Measurements from ENCODE around the gene DAZAP1.

The DAZAP1 gene

DNA sequence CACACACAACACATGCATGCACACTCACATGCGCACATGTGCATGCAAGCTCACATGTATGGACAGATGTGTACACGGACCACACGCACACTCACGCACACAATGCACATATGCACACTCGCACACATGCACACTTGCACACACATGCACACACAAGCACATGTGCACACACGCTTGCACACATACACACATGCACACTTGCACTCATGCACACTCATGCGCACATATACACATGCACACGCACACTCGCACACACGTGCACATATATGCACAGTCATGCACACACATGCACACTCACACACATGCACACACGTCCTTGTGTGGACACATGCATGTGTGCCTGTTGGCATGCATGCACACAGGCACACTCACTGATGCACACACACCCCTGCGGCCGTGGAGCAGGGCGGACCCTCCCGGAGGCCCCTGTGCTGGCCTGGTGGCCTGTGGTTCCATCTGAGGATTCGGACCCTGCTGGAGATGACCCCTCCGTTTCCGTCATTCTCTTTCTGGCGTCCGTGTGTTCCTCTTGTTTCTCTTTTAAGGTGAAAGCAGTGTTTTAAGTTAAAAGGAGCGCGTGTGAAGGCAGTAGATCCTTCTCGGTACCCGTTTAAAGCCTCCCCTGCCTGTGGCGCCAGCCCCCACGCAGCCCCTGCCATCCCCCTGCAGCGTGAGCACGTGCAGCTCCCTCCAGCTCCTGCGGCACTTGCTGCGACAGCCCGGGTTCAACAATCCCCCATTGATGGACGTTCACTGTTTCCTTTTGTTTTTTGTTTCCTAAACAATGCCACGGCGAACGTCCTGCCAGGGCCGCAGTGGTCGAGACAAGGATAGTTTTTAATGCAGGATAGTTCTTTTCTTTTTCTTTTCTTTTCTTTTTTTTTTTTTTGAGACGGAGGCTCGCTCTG, 18.1 kb upstream of the DAZAP1 start:
- no peak overlapping the region for H3K4me3 ChIP-seq (ENCODE audit: low read depth, low read length)
- no peak for DNase-seq (ENCODE audit: low read depth)
- TF ChIP-seq, protein P1, sequence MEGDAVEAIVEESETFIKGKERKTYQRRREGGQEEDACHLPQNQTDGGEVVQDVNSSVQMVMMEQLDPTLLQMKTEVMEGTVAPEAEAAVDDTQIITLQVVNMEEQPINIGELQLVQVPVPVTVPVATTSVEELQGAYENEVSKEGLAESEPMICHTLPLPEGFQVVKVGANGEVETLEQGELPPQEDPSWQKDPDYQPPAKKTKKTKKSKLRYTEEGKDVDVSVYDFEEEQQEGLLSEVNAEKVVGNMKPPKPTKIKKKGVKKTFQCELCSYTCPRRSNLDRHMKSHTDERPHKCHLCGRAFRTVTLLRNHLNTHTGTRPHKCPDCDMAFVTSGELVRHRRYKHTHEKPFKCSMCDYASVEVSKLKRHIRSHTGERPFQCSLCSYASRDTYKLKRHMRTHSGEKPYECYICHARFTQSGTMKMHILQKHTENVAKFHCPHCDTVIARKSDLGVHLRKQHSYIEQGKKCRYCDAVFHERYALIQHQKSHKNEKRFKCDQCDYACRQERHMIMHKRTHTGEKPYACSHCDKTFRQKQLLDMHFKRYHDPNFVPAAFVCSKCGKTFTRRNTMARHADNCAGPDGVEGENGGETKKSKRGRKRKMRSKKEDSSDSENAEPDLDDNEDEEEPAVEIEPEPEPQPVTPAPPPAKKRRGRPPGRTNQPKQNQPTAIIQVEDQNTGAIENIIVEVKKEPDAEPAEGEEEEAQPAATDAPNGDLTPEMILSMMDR (IDR thresholded peaks at IDR 0.05; ENCODE audit: low read depth, low read length, missing control alignments), result no peak

- no peak overlapping the region for H3K4me3 ChIP-seq (ENCODE audit: low read depth, low read length)
- TF ChIP-seq, protein P1 (IDR thresholded peaks at IDR 0.05; ENCODE audit: low read depth, low read length, missing control alignments), result no peak
- DNase-seq (ENCODE audit: low read depth), result no peak
Measured at GRCh38 chr19:1390890-1391423, 16.4 kb upstream of the DAZAP1 start.

GRCh38 chr19:1392407-1392806, 15.0 kb upstream of the DAZAP1 start:
- H3K4me3 ChIP-seq (ENCODE audit: low read depth, low read length), result no peak overlapping the region
- TF ChIP-seq, protein P1 (IDR thresholded peaks at IDR 0.05; ENCODE audit: low read depth, low read length, missing control alignments), result no peak
- DNase-seq (ENCODE audit: low read depth), result no peak

DNA sequence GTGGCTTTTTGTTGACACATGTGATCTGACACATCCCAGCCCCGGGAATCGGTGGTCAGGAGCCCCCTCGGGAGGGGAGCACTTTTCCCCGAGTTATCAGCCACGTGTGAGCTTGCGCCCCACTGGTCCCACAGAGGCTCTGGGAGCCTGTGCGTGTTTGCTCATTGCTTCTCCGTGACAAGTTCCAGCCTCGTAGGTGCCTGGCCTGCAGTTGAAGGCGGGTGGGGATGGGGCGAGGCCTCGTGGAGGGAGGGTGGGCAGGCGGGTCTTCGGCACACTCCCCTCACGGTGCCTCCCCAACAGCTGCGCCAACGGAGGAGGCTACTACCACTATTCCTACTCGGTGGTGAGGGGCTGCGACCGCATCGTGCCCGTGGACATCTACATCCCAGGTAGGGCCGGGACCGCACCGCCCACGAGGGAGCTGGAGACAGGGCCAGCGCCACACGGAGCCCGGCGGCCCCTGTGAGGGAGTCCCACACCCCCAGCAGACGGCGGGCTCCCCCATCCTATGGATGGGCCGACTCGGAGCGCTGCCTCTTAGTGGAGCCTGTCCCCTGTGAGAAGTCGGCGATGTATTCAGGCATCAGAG, 14.4 kb upstream of the DAZAP1 start:
- H3K4me3 ChIP-seq (ENCODE audit: low read depth, low read length), result no peak overlapping the region
- no peak for DNase-seq (ENCODE audit: low read depth)
- TF ChIP-seq, protein P1 (IDR thresholded peaks at IDR 0.05; ENCODE audit: low read depth, low read length, missing control alignments), result no peak

DNA sequence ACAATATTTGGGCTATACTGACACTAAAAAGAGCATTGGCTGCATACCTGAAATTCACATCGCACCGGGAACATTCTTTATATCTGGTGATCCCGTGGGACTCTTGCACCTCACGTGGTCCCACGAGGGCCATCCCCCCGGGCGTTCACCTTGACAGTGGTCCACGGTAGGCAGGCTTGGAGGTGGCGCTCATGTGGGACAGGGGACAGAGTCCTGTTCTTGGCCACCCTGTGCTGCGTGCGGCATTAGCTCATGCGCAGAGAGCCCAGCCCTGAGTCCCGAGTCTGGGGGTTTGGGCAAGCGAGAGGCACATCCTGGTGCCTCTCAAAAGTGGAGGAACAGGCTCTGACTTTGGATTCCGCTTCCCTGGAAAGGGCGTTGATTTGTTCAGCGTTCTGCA, 13.5 kb upstream of the DAZAP1 start:
- DNase-seq (ENCODE audit: low read depth), result no peak
- no peak overlapping the region for H3K4me3 ChIP-seq (ENCODE audit: low read depth, low read length)
- TF ChIP-seq, protein P1 (IDR thresholded peaks at IDR 0.05; ENCODE audit: low read depth, low read length, missing control alignments), result no peak

DNA sequence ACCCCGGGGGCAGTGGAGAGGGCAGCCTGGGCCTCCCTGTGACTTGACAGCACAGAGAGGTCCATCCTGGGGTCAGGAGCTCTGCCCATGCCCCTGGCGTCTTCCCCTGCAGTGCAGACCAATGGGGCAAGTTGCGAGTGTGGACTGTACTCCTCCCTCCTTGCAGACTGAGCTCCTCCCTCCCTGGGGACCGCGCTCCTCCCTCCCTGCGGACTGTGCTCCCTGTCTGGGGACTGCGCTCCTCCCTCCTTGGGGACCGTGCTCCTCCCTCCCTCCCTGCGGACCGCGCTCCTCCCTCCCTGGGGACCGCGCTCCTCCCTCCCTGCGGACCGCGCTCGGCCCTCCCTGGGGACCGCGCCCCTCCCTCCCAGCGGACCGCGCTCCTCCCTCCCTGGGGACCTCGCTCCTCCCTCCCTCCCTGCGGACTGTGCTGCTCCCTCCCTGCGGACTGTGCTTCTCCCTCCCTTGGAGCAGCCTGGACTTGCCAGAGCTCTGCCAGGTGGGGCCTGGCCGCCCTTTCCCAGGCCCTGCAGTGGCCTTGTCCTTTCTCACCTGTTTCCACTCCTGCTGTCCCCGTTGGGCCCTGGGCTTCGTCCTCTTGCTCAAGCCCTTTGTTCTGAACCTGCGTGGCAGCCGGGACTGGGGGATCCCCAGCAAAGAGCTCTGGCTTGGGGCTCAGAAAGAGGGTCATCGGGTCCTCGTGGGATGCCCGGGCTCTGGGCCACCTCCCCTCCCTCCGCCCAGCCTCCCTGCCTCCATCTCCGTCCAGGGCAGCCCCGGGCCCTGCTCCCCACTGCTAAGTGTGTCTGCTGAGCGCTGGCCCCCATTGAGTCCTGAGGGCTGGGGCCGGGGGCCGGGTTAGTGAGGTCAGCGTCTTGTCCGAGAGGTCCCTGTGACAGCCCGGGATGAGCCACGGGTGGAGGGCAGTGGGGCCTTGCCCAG, 12.9 kb upstream of the DAZAP1 start:
- no peak overlapping the region for H3K4me3 ChIP-seq (ENCODE audit: low read depth, low read length)
- no peak for DNase-seq (ENCODE audit: low read depth)
- TF ChIP-seq, protein P1 (IDR thresholded peaks at IDR 0.05; ENCODE audit: low read depth, low read length, missing control alignments), result no peak
